HS-5 (cell line): Measurements from ENCODE around the gene SLC25A1.

Experiments
- DNase-seq: peaks from one replicate; pipeline ENCODE4 v3.0.0-alpha.2; 2012; ENCODE audit warnings: low read depth

The SLC25A1 gene

DNA sequence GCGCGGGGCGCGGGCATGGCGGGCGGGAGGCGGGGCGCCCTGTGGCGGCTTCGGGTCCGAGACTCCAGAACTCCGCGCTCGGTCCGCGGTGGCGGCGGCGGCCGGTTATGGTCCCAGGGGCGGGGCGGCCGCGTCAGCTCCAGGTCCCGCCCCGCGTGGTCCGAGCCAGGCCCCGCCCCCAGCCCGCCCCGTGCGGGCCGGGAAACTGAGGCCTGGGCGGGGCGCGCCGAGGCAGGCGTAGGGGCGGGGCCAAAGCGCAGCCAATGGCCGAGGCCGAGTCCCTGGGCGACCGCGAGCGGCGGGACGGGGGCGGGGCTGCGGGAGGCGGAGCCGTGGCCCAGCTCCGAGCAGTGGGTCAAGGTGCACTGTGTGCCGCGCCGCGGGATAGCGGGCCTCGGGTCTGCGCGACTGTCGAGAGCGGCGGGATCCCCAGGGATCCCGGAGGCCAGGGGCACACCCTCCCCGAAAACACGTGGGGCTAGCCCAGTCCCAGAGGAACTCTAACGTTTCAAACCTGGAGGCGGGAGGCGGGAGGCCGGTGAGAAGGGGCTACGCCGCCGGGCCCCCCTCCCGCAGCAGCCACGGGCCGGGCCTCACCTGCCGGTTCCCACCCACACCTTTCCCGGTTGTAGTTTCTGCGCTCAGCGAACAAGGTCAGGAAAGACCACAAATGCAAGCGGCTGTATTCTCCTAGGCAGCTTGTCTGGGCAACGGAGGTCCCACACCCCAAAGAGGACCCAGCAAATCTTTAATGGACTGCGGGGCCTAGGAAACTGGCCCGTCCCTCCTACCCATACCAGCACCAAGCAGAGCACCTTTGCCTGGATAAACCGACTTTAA is at the start of gene SLC25A1:
SLC25A1 (minus strand) TSS at position 80 of the 840 bp plus-strand sequence; CDS start at position 17, 63 bp downstream.
- DNase-seq = no peak

DNA sequence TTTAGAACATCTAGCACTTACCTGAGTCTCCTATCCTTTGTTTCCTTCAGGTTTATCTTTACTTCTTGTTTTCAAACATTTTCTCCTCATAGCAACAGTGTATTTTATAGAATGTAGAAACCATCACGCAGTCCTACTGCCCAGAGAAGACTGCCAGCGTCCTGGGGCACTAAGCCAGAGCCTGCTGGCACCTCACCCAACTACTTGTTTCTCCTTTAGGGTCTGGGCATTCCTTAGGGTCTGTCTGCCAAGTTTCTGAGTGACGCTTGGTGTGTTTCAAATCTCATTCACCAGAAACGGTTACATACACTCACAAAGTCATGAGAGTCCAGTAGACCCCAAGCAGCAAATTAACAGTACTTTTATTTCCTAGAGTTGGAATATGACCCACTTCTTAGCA is 49.6 kb upstream of the SLC25A1 start:
- no peak for DNase-seq

DNA sequence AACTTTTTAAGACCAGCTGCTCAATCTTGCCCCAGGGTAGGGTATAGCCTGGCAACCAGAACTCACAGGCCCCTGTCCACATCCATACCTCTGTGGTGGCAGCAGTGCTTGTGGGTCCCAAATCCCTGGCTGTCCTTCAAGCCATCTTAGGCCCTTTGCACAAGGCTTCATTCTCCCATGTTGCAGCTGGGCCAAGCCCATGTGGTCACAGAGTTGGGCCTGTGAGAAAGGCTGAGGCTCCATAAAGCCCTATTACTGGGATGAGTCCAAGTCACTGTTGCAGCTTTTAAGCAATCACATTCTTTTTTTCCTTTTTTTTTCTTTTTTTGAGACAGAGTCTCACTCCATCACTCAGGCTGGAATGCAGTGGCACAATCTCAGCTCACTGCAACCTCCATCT is 47.9 kb upstream of the SLC25A1 start:
- no peak for DNase-seq

DNA sequence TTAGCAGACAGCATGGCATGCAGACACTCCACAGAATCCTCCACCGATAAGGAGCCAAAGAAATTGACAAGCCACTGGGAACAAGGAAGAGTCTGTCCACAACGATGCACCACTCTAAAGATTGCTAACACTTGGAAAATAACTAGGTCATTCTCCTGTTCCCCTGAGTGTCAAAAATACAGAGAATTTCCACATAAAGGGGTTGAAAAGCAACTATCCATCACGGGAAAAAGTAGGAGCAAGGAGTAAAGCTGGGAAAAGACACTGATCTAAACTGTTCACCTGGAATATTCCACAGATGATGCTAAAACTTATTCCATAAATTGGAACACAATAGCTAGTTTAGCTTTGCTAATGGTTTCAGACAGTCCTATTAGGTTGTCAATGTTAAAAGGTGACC is 47.0 kb upstream of the SLC25A1 start:
- DNase-seq = no peak

DNA sequence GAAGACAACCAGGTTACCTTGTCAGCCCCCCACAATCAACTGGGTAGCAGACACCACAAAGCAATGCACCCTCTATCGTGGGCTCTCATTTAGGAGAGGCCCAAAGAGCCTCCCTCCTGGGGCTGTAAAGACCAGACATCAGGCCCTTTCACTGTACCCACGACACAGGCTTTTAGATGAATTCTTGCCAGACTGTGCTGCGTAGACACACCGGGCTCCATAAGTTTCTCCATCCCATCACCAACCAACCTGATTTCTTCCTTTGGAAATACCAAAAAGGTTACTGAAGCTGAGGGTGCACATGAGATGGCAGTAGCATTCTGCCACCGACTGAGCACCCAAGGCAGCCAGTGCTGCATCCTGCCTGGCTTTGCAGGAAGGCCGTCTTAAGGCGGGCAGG is 46.4 kb upstream of the SLC25A1 start:
- DNase-seq = no peak

DNA sequence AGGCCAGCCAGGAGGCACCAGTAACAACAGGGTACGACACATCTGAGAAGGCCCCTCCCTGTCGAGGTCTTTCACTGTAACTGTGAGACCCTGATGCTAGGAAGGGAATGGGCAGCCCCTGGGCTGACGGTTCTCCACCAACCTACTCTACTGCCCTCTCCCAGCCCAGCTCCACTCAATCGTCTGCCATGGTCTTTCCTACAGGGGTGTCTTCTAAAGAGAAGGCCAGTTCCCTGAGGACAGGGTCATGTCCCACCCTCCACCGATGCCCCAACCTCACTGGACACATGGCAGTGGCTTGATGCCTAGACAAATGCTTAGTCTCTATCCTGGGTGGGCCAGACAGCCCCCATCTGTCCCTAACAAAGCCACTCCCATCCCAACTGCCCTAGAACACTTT is 46.0 kb upstream of the SLC25A1 start:
- DNase-seq = no peak

DNA sequence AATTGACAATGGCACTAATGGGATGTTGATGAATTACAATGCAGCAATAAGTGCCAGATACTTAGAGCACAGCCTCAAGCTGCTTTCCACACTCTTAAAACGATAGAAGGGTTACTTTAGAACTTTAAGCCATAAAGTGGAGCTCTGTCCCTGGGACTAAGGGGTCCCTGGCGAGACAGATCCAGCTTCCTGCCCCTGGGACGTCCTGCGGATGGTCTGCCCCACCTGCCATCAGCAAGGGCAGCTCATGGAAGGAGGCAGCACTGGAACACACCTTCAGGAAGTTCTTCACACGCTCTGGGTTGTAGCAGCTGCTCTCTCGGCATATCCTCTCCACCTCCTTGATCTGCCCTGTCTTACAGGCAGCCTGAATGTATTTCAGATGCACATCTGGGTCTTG is 45.1 kb upstream of the SLC25A1 start:
- DNase-seq = no peak

DNA sequence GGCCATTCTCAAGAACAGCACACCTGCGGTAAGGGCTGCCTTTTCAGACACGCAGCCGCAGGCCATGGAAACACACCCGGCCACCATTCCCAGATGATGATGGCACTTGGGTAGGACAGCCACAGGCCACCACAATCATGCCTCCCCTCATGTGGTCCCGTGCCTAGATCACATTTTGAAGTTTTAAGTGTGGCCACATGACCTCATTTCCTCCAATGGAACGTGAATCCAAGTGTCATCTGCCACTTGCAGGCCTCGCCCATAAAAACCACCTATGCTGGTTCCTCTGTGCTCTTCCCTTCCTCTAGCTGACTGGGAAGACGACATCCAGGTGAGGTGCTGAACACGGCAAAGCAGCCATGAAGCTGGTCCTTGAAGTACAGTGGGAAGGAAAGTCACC is 44.6 kb upstream of the SLC25A1 start:
- DNase-seq = no peak

DNA sequence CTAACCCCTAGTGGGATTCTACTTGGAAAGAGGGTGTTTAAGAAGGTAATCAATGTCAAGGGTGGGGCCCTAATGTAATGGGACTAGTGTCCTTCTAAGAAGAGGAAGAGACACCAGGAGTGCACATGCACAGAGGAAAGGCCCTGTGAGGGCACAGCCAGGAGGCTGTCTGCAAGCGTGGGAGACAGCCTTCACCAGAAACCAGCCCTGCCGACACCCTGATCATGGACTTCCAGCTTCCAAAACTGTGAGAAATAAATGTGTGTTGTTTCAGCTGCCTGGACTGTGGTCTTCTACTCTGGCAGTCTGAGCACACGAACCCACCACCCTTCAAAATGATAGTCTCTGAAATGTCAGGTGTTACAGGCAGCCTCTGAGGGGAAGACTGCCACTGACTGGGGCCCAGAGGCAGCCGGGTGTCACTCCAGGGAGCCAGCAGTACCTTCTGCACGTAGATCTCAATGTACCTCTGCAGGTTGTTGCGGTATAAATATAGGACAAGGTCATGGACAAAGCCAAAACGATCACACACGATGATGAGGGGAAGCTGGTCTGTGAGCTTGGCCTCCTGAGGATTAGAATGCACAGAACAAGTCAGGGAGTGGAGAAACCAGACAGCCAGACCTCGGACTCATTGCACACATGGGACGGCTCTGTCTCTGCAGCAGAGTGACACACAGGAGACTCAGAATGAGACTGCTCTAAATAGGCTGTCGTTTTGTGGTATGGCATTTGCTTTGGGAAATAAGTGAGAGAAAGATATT is 43.9 kb upstream of the SLC25A1 start:
- DNase-seq = no peak

DNA sequence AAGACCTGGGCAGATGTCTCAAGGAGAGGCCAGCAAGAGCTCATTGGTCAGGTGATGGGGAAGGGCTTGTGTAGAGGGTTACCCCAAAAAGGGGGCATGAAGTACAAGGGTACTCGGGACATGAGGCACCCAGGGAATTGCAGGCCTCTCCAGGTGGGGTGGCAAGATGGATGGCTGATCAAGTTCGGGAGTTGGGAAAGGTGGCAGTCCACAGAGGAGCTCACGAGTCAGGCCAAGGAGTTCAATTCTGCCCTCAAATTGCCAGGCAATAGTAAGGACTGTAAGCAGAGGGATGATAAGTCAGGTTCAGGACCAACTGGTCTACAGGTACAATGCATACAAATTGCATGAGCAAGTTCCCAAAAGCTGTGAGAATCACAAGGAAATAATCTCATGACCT is 42.3 kb upstream of the SLC25A1 start:
- DNase-seq = no peak

DNA sequence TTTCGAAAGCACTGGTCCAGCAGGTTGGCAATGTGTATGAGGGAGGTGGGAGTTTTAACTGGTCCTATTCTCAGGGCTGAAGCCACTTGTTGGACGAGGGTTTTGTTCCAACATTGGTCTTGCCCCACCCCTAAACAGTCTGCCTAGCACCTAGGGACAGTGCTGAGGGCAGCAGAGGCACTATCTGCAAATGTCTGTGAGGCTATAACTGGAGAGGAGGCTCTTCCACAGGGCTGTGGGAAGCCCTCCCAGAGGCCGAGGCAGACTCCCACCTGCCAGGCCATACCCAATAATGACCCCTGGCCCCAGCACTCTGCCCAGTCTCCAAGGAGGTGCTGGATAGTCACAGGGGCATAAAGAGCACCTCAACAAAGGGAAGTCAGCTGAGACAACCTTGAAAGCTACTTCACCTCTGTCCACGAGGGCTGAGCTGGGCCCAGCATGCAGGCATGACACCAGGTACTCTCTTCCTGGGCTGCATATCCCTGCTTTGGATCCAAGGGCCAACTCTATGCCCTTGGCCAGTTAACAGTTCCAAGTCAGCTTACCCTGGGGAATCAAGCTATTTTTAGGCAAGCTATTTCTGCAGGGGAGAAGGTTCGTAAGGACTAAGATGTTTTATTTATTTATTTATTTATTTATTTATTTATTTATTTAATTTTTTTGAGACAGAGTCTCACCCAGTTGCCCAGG is 40.2 kb upstream of the SLC25A1 start:
- no peak for DNase-seq

DNA sequence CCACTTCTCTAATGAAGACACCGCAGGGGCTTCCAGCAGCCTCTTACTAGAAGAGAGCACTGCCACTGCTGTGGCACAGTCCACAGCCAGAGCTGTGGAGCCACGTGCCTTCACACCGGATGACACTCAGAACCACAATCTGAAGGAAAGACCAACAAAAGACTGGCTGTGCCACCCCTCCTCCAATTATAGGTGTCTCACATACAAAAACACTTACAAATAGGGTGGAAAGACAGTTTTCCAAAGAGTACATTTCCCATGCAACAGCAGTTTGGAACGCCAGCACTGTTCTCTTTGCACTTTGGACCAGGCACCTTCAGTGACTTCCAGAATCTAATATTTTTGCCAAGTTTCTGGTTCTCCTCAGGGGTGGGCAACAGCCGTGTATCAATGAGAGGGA is 38.0 kb upstream of the SLC25A1 start:
- no peak for DNase-seq

DNA sequence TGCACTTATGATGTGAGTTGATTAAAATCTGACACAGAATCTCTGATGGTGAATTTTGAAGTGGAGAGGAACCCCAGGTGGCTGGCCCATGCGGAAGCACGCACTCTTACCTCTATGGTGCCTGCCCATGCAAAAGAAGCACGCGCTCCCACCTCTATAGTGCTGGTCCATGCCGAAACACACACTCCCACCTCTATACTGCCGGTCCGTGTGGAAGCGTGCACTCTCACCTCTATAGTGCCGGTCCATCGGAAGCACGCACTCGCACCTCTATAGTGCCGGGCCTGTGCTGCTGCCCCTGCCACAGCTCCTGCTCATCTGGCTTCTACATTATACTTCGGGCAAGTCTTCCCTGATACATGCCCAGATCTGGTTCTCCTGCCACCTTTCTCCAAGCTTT is 36.8 kb upstream of the SLC25A1 start:
- no peak for DNase-seq

DNA sequence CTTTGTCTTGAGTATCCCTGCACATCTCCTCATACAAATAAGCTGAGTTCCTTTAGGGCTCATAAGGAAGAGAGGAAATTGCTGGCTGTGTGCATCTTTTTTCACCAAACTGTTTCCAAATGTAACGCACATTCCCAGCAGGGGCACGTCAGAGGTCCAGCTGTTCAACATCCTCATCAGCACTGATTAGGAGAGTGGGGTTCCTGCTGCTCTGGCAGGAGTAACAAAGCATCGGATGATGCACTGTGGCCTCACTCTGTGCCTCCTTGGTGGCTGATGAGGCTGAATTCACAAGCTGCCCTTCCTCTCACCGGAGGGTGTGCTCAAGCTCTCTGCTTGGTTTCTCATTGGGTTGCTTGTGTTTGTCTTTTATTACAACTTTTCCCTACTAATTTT is 35.5 kb upstream of the SLC25A1 start:
- DNase-seq = no peak

DNA sequence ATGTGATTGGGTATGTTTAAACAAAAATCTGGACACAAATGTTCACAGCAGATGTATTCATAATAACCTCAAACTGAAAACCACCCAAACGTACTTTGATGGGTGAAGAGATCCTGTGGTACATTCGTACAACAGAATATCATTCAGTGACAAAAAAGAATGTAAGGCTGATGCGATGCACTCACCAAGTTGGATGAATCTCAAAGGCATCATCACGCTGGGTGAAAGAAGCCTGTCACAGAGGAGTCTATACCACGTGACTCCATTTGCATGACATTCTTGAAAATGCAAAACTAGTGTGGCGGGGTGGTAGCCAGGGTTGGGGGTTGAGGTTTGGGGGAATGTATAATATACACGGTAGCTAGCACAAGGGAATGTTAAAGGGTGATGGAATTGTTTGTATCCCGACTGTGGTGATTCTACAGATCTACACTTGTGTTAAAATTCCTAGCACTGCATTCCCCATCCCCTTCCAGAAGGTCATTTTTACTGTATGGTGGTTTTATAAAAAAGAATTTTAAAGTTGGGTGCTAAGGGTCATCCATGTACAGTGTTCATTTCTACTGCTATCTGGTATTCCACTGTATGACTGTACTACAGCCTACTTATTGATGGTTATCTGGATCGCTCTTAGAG is 35.0 kb upstream of the SLC25A1 start:
- DNase-seq = no peak

DNA sequence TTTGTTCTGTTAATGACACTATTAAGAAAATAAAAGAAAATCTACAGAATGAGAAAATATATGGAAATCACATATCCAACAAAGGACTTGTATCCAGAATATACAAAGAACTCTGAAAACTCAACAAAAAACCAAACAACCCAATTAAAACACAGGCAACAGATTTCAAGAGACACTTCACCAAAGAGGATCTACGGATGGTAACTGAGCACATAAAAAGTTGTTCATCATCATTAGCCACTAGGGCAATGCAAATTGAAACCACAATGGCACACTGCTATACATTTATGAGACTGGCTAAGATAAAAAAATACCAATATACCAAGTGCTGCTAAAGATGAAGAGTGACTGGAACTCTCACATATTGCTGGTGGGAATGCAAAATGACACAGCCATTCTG is 34.5 kb upstream of the SLC25A1 start:
- DNase-seq = no peak

DNA sequence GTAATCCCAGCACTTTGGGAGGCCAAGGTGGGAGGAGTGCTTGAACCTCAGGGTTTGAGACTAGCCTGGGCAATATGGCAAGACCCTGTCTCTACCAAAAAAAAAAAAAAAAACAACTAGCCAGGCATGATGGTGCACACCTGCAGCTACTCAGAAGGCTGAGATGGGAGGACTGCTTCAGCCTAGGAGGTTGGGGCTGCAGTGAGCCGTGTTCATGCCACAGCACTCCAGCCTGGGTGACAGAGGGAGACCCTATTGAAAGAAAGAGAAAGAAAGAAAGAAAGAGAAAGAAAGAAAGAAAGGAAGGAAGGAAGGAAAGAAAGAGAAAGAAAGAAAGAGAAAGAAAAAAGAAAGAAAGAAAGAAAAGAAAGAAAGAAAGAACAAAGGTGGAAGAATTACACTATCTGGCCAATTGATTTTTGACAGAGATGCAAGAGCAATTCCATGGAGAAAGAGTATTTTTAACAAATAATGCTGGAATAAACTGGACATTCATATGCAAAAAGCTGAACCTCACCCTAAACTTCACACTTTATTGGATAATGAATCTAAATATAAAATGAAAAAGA is 33.9 kb upstream of the SLC25A1 start:
- no peak for DNase-seq

DNA sequence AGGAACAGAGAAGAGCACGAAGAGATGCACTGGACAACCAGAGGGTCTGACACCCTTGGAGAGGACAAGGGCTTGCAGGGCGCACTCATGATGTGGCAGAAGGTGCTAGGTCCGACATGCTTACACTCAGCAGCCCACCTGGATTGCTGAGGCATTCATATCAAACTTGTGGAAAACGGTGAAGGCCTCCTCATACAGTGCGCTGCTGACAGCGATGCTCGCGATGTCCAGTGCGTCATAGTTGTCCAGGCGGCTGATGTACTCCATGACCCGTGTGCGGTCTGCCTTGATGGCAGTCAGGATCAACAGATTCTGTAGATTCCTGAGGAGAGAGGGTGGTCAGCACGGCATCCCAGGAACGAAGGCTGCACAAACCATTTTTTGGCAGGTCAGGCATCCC is 31.7 kb upstream of the SLC25A1 start:
- no peak for DNase-seq

DNA sequence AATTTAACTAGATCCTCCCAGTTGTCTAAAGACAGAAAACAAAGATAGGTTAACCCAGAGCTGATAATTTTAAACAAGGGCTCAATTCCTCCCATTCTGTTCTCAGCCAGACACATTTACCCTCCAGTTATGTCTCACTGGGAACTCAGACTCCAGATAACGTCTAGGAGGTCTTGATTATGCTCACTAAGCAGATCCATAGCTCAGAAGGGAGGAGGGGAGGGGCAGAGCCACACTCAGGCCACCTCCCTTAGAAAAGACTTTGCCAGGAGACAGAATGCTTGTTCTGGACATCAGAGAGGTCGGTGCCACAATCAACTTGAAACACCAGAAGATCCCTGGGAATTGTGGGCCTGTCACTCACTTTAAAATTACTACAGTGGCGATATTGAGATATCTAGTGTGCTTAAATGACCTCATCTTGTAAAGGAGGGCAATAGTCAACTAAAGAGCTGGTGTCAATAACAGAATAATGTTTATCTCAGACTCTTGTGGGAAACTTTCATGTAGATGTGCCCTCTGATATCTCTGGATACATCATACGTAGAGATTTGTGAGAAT is 29.8 kb upstream of the SLC25A1 start:
- no peak for DNase-seq

DNA sequence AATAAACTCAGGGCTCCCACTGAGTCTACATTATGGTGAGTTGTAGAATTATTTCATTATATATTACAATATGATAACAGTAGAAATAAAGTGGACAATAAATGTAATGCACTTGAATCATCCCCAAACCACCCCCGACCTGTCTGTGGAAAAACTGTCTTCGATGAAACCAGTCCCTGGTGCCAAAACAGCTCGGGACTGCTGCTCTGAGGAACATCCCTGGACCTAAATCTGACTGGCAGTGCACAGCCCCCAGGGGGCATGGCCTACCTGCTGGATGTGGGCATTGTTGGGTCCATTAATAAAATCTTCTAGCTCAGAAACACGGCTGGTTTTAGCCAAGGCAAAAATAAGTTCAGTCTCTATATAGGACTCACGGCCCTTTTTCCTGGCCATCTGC is 29.3 kb upstream of the SLC25A1 start:
- no peak for DNase-seq

DNA sequence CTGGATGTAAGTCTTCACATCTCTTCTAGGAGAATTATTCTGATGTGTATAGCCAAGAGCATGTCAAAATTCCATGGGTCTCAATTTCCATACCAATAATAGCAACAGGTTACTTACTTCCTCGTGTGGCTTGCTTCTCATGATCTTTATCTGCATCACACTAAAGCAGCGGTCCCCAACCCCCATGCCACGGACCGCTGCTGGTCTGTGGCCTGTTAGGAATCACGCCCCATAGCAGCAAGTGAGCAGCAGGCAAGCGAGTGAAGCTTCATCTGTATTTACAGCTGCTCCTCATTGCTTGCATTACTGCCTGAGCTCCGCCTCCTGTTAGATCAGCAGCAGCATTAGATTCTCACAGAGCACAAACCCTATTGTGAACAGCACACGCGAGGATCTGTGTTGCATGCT is 28.9 kb upstream of the SLC25A1 start:
- no peak for DNase-seq

DNA sequence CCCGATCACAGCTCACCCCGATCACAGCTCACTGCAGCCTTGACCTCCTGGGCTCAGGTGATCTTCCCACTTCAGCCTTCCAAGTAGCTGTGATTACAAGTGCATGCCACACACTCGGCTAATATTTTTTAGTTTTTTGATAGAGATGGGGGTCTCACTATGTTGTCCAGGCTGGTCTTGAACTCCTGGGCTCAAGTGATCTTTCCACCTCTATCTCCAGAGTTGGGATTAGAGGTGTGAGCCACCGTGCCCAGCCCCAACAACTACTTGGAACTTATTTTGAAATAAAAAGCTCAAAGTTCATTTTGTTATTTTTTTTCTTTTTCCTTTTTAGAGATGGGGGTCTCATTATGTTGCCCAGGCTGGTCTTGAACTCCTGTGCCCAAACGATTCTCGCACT is 27.8 kb upstream of the SLC25A1 start:
- no peak for DNase-seq
